WTC11 (cell line): ENCODE data around the gene FEV.

Experiments used
- TF ChIP-seq, protein P1 (sequence below): fragments of 200-600 bp; IDR thresholded peaks from 2 replicates; pipeline ENCODE4 v1.8.0; 2022; ENCODE audit warnings: antibody characterized with exemption
- TF ChIP-seq, protein P2 (sequence below): sonication (generic); formaldehyde crosslinking; conservative IDR thresholded peaks from 2 replicates; pipeline ENCODE4 v1.8.1; 2022; ENCODE audit warnings: mild to moderate bottlenecking, missing genetic modification reagents

DNA sequence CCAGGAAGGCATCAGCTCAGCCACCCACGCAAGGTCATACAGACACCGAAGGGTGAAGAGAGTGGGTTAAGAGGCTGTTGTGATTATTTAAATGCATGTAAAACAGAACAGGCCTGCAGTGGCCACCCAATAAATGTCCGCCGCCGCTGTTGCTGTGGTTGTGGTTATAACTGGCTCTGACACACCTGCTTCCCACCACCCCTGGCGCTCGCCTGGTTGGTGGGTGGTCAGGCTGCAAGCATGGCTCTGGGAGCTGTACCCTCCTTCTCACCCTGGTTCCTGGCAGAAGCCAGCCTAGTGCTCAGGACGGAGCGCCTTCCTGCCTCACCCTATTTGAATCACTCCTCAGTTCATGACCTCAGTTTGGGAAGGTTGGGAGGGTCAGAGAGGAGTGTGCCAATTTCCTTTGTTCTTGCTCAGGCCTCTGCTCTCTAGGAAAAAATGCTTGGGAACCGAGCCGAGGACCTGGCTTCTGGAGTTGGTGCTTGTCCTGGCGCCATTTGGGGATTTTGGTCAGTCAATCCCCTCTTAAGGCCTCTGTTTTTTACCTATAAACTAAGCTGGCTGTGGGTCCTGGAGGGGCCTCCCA, 13.5 kb upstream of the FEV start:
- TF ChIP-seq, protein P1, sequence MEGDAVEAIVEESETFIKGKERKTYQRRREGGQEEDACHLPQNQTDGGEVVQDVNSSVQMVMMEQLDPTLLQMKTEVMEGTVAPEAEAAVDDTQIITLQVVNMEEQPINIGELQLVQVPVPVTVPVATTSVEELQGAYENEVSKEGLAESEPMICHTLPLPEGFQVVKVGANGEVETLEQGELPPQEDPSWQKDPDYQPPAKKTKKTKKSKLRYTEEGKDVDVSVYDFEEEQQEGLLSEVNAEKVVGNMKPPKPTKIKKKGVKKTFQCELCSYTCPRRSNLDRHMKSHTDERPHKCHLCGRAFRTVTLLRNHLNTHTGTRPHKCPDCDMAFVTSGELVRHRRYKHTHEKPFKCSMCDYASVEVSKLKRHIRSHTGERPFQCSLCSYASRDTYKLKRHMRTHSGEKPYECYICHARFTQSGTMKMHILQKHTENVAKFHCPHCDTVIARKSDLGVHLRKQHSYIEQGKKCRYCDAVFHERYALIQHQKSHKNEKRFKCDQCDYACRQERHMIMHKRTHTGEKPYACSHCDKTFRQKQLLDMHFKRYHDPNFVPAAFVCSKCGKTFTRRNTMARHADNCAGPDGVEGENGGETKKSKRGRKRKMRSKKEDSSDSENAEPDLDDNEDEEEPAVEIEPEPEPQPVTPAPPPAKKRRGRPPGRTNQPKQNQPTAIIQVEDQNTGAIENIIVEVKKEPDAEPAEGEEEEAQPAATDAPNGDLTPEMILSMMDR: no peak
- TF ChIP-seq, protein P2, sequence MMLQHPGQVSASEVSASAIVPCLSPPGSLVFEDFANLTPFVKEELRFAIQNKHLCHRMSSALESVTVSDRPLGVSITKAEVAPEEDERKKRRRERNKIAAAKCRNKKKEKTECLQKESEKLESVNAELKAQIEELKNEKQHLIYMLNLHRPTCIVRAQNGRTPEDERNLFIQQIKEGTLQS (CRISPR knock-in tag): no peak
